HG03097 (cell line): Measurements from ENCODE around the gene LARP1B.
"Not testable (repeated sequence)": the region's sequence is repeated elsewhere in the genome, so short reads cannot be mapped to it uniquely, and the experiment has no call there.

Source experiments
- ATAC-seq: cut with Tn5 transposase; IDR thresholded peaks from one replicate; pipeline ENCODE4 v1.9.1; 2021; ENCODE audit not compliant: unreplicated experiment, low FRiP score

The LARP1B gene

GRCh38 chr4:128134925-128135324 is 73.8 kb downstream of the LARP1B start:
- ATAC-seq: no peak

GRCh38 chr4:128135391-128135790 is 74.3 kb downstream of the LARP1B start:
- no peak for ATAC-seq

- no peak for ATAC-seq
Measured at GRCh38 chr4:128141866-128142265, 80.8 kb downstream of the LARP1B start.

GRCh38 chr4:128145727-128146126 is 84.6 kb downstream of the LARP1B start:
- ATAC-seq: no peak

GRCh38 chr4:128153800-128154199 is 92.7 kb downstream of the LARP1B start:
- no peak for ATAC-seq

GRCh38 chr4:128155231-128155855 is 94.2 kb downstream of the LARP1B start:
- ATAC-seq: no peak

- no peak for ATAC-seq
Measured at GRCh38 chr4:128155874-128156456, 94.9 kb downstream of the LARP1B start.

- ATAC-seq: not testable (repeated sequence)
Measured at GRCh38 chr4:128156472-128156871, 95.4 kb downstream of the LARP1B start.

GRCh38 chr4:128158894-128159293 is 97.8 kb downstream of the LARP1B start:
- no peak for ATAC-seq

- no peak for ATAC-seq
Measured at GRCh38 chr4:128159967-128160366, 98.9 kb downstream of the LARP1B start.

GRCh38 chr4:128161138-128161537 is 100.0 kb downstream of the LARP1B start:
- ATAC-seq: no peak

- no peak for ATAC-seq
Measured at GRCh38 chr4:128162434-128162833, 101.3 kb downstream of the LARP1B start.

- ATAC-seq: no peak
Measured at GRCh38 chr4:128163177-128164117, 102.3 kb downstream of the LARP1B start.

GRCh38 chr4:128166982-128167381 is 105.9 kb downstream of the LARP1B start:
- no peak for ATAC-seq

- ATAC-seq: no peak
Measured at GRCh38 chr4:128168701-128169100, 107.6 kb downstream of the LARP1B start.

- no peak for ATAC-seq
Measured at GRCh38 chr4:128169245-128169644, 108.1 kb downstream of the LARP1B start.

GRCh38 chr4:128176643-128177042 is 115.5 kb downstream of the LARP1B start:
- no peak for ATAC-seq

- ATAC-seq: no peak
Measured at GRCh38 chr4:128177498-128177897, 116.4 kb downstream of the LARP1B start.

- no peak for ATAC-seq
Measured at GRCh38 chr4:128186623-128187022, 125.5 kb downstream of the LARP1B start.

- peak; percentile 99 for ATAC-seq
Measured at GRCh38 chr4:128191115-128191781, 130.1 kb downstream of the LARP1B start.
